ENCODE data around the gene MEGF9. TPM values are rescaled to one million over a fixed set of nuclear protein-coding genes. Genes with fewer than 3 reads are reported as not detected.

MEGF9 gene
- total RNA-seq, 1 donor from 2014 or later, result 2.6 TPM

GRCh38 chr9:120567874-120568273 is 146.4 kb downstream of the MEGF9 start:
- Mint-ChIP-seq H3K4me1 (ENCODE audit: unreplicated experiment) (peaks cover 9% of the 10 kb centered on the region), H3K9me3 (ENCODE audit: unreplicated experiment) (no peaks in the 10 kb centered on the region), H3K27ac (ENCODE audit: unreplicated experiment) (no peak overlapping the region), H3K36me3 (ENCODE audit: low read depth, unreplicated experiment) (peaks cover 39% of the 10 kb centered on the region), H3K27me3 (ENCODE audit: unreplicated experiment) (peaks cover 4% of the 10 kb centered on the region), H3K4me3 (ENCODE audit: unreplicated experiment) (no peak overlapping the region)
- no peak for DNase-seq (ENCODE audit: low spot score)
- no peak for TF ChIP-seq CTCF (IDR thresholded peaks at IDR 0.05; ENCODE audit: unreplicated experiment)

- Mint-ChIP-seq H3K9me3 (ENCODE audit: unreplicated experiment) (no peaks in the 10 kb centered on the region), H3K27me3 (ENCODE audit: unreplicated experiment) (peaks cover 5% of the 10 kb centered on the region), H3K36me3 (ENCODE audit: low read depth, unreplicated experiment) (peaks cover 44% of the 10 kb centered on the region), H3K4me3 (ENCODE audit: unreplicated experiment) (no peak overlapping the region), H3K4me1 (ENCODE audit: unreplicated experiment) (peaks cover 11% of the 10 kb centered on the region), H3K27ac (ENCODE audit: unreplicated experiment) (no peak overlapping the region)
- no peak for TF ChIP-seq CTCF (IDR thresholded peaks at IDR 0.05; ENCODE audit: unreplicated experiment)
- no peak for DNase-seq (ENCODE audit: low spot score)
These were observed 147.2 kb downstream of the MEGF9 start for GRCh38 chr9:120567081-120567480.

- H3K27me3 Mint-ChIP-seq (ENCODE audit: unreplicated experiment), result peaks cover 5% of the 10 kb centered on the region
- DNase-seq (ENCODE audit: low spot score), result no peak
- H3K4me1 Mint-ChIP-seq (ENCODE audit: unreplicated experiment), result peaks cover 11% of the 10 kb centered on the region
- no peak overlapping the region for H3K4me3 Mint-ChIP-seq (ENCODE audit: unreplicated experiment)
- no peaks in the 10 kb centered on the region for H3K9me3 Mint-ChIP-seq (ENCODE audit: unreplicated experiment)
- H3K36me3 Mint-ChIP-seq (ENCODE audit: low read depth, unreplicated experiment), result peaks cover 40% of the 10 kb centered on the region
- no peak overlapping the region for H3K27ac Mint-ChIP-seq (ENCODE audit: unreplicated experiment)
- no peak for TF ChIP-seq CTCF (IDR thresholded peaks at IDR 0.05; ENCODE audit: unreplicated experiment)
These were observed 149.7 kb downstream of the MEGF9 start for GRCh38 chr9:120564589-120564988.

GRCh38 chr9:120562861-120563443 is 151.3 kb downstream of the MEGF9 start:
- H3K27me3 Mint-ChIP-seq (ENCODE audit: unreplicated experiment), result peaks cover 6% of the 10 kb centered on the region

More at GRCh38 chr9:120562861-120563443, 151.3 kb downstream of the MEGF9 start:
- DNase-seq (ENCODE audit: low spot score), result no peak
- Mint-ChIP-seq H3K4me1 (ENCODE audit: unreplicated experiment) (peaks cover 11% of the 10 kb centered on the region), H3K27ac (ENCODE audit: unreplicated experiment) (no peak overlapping the region), H3K36me3 (ENCODE audit: low read depth, unreplicated experiment) (peaks cover 34% of the 10 kb centered on the region), H3K4me3 (ENCODE audit: unreplicated experiment) (no peak overlapping the region), H3K9me3 (ENCODE audit: unreplicated experiment) (no peaks in the 10 kb centered on the region)
- no peak for TF ChIP-seq CTCF (IDR thresholded peaks at IDR 0.05; ENCODE audit: unreplicated experiment)
